Measurements from ENCODE around the gene NIT1.
A peak's percentile ranks its signal among the peaks of the same experiment; 100 is the strongest.

Gene NIT1

DNA sequence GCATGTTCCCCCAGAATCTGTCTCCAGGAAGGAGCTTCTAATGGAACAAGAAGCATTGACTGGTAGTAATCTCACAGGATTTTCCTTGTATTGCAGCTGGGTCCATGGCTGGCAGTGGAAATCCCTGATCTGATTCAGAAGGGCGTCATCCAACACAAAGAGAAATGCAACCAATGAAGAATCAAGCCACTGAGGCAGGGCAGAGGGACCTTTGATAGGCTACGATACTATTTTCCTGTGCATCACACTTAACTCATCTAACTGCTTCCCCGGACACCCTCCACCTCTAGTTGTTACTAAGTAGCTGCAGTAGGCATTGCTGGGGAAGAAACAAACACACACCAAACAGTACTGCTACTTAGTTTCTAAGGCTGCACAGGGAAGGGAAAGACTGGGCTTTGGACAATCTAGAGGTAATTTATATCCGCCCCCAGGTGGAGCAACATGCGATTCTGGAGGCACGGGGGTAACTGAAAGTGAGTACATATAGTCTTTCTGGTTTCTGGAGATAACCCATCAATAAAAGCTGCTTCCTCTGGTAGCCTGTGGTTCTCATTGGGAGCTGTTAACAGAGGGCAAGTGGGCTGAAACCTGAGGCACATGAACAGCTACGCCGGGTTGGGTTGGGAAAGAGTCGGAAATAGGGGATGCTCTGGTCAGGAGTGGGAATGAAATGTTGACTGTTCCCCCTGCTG, 40.6 kb downstream of the NIT1 start:
- DNase-seq = no peak

DNA sequence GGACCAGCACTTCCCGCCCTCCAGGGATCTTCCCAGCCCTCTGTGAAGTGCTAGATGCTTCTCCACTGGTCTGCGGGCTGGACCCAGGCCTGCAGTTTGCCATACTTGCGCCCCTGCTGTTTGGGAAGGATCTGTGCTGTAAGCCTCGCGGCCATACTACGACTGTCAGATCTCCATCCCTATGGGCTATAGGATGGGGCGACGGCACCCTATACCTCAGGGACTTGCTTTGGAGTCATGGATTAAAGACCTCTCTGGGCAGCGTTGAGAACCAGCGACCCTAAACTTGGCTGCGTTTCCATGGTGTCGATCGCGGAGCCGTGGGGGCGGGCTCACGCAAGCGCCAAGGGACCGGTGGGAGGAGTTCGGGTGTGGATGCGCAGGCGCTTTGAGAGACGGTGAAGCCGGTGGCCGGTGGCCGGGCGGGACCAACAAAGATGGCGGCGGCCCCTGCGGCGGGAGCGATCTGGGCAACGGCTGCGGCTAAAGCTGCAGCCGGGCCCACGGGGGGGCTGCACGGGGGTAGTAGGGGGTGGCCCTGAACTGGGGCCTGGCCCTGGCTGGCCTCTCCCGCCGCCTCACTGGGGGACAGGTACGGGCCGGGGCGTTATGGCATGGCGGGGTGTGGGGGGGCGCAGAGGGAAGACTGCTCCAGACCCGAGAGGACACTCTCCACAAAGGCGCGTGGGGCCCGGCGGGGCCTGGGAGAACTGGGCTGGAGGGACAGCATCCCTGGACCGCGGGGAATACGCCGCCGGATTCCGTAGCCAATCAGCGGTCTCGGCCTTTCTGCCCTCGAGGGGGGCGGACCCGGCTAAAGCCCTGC, 41.4 kb downstream of the NIT1 start, which contains the start of gene USP21:
Gene USP21, plus strand, starts transcription at position 414 of the 826 bp plus-strand sequence. CDS start 1,141 bp downstream, outside the sequence.
- DNase-seq = peak; percentile 95

DNA sequence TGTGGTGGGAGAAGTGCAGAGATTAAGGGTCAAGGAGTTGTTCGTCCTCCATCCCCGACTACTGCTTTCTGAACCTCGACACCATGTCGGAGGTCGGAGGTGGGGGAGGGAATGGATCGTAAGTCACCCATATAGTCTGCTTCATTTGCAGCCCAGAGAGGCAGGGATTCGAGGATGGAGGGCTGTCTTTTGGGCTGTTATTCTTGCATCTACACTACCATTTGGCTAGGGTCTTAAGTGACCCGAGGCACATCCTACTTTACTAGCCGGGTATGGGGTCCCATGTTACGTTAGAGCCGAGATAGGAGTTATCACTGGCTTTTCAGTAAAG, 42.0 kb downstream of the NIT1 start:
- no peak for DNase-seq

DNA sequence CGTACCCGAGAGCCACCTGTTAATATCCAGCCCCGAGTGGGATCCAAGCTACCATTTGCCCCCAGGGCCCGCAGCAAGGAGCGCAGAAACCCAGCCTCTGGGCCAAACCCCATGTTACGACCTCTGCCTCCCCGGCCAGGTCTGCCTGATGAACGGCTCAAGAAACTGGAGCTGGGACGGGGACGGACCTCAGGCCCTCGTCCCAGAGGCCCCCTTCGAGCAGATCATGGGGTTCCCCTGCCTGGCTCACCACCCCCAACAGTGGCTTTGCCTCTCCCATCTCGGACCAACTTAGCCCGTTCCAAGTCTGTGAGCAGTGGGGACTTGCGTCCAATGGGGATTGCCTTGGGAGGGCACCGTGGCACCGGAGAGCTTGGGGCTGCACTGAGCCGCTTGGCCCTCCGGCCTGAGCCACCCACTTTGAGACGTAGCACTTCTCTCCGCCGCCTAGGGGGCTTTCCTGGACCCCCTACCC, 42.8 kb downstream of the NIT1 start:
- DNase-seq = no peak

DNA sequence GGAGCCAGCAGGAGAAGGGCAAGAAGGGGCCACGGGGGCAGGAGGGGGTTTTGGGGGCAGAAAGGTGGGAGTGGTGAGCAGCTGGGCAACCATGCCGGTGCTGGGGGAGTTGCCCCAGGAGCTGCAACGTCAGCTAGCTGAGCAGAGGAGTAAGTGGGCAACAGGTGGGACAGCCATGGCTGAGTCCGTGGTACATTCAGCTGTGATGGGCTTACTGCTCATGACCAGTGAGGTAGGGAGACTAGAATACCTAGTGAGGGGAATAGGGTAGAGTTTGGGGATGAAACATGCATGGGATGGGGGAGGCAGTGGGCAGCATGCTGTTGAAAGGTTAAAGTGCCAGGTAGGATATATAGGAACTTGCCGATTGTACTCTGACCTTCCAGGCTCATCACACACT, 43.7 kb downstream of the NIT1 start:
- DNase-seq = no peak

DNA sequence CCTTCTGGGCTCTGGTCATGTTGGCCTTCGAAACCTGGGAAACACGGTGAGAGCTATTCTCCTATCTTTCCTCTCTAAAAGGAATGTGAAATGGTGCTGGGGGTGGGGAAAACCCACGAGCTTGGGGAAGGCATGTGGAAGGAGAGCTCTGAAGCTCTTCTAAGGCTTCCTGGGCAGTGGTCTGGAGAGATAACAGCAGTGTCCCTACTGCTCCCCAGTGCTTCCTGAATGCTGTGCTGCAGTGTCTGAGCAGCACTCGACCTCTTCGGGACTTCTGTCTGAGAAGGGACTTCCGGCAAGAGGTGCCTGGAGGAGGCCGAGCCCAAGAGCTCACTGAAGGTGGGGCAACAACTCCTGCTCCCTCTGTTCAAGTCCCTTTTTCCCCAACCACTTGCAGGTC, 44.1 kb downstream of the NIT1 start:
- no peak for DNase-seq

DNA sequence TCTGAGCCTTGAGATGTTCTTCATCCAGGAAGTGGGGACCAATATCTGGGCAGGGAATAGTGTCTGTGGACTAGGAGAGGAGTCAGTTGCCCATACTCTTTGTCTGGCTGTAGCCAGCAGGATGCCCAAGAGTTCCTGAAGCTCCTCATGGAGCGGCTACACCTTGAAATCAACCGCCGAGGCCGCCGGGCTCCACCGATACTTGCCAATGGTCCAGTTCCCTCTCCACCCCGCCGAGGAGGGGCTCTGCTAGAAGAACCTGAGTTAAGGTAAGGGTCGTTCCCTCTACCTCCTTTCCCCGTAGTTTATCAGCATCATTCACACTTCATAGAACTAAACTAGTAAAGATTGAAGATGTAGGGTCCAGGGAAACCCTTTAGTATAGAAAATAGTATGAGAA, 44.9 kb downstream of the NIT1 start:
- no peak for DNase-seq

DNA sequence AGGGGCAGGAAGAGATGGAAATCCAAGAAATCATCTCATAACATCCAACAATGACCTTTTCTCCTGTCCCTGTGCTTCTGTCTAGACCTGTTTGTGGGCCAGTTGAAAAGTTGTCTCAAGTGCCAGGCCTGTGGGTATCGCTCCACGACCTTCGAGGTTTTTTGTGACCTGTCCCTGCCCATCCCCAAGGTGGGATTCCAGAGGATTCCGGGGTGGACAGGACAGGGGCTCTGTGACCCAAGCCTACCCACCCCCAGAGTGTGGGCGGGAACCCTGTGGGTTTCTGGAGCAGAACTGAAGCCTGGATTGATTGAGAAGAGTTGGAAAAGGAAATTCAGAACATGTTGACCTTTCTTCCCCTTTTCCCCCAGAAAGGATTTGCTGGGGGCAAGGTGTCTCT, 45.9 kb downstream of the NIT1 start:
- DNase-seq = no peak

DNA sequence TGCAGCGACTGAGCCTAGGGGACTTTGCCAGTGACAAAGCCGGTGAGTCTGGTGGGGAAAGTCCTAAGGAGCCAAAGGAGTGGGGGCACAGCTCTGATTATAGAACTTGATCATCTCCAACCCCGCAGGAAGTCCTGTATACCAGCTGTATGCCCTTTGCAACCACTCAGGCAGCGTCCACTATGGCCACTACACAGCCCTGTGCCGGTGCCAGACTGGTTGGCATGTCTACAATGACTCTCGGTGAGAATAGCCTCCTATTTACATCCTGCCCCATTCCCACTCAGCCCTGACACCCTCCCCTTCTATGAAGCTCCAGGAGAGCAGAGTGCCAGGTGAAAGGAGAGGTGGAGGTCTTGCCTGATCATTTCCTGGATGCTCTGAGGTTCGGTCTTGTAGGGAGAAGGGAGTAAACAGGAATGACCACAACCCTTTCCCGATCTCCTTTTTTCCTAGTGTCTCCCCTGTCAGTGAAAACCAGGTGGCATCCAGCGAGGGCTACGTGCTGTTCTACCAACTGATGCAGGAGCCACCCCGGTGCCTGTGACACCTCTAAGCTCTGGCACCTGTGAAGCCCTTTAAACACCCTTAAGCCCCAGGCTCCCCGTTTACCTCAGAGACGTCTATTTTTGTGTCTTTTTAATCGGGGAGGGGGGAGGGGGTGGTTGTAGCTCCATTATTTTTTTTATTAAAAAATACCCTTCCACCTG, 47.2 kb downstream of the NIT1 start:
- no peak for DNase-seq

DNA sequence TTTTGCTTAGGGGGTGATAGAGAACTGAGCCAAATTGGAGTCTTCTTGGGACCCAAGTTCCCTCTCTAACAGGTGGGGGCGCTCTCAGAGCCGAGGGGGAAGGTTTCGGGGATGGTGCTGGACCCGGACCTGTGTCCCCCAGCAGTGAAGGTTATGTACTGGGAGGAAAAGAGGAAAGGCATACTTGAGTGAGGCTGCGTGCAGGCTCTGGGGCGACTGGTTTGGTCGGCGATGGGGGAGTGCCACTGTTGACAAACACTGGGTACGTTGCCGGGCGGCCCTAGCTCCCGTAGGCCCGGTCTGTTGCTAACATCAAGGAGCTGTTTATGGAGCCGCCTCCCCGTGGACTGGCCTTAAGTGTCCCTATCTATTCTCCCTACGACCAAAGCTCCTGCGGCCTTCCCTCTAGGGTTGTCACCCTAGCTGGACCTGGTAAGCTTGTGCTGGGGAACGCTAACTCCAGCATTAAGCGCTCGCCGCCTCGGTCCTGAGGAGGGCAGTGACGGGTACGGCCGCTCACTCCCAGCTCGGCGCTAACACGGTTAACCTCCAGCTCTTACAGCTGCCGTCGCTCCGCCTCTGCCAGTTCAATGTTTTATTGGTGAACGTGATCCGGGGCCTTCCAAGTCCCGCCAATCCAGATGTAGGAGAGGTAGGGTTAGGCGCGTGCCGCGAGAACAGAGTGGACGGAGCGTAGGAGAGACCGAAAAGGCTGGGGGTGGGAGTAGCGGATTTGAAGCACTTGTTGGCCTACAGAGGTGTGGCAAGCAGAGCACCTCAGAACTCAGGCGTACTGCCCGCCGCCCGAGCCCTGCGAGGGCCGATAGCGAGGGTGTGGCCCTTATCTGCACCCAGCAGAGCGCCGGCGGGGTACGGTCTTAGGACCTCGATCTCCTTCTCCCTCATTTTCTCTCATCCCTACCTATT, 48.1 kb downstream of the NIT1 start, which contains the start of gene PPOX:
Gene PPOX, plus strand, starts transcription at position 685 of the 927 bp plus-strand sequence. CDS start 422 bp downstream, outside the sequence.
- peak; percentile 96 for DNase-seq

DNA sequence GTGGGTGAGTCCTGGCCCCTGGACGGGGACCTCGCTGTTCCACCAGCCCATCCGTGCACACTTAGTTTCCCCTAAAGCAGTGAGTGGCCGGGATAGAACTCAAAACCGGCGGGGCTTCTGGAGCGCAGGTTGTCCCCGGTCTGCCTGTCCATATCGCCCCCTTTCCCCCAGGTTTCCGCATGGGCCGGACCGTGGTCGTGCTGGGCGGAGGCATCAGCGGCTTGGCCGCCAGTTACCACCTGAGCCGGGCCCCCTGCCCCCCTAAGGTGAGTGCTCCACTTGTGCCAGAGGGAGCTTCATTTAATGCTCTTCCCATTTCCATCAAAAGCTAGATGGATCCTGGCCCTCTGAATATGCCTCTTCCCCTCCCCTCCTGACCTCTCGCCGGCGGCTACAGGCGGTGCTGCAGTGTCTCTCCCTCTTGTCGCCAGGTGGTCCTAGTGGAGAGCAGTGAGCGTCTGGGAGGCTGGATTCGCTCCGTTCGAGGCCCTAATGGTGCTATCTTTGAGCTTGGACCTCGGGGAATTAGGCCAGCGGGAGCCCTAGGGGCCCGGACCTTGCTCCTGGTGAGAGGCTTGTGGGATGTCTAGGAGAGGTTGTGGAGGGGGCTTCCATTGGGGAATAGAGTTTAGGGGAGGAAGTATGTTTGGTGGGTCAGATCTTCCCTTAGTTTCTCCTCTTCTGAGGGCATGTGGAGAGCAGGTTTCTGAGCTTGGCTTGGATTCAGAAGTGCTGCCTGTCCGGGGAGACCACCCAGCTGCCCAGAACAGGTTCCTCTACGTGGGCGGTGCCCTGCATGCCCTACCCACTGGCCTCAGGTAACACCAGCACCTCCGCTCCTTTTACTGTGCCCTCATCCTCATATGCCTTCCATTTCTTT, 49.0 kb downstream of the NIT1 start:
- DNase-seq = no peak

DNA sequence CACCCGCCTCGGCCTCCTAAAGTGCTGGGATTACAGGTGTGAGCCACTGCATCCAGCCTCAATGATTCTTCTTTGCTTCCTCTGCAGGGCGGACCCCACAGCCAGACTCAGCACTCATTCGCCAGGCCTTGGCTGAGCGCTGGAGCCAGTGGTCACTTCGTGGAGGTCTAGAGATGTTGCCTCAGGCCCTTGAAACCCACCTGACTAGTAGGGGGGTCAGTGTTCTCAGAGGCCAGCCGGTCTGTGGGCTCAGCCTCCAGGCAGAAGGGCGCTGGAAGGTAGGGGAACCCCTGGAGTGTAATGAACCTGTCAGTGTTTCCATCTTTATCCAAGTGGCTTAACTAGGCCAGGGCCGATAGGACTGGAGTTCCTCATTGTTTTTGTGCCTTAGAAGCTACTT, 51.0 kb downstream of the NIT1 start:
- no peak for DNase-seq

Measured in CD4-positive, alpha-beta T cell treated with Interleukin-10 for 1 hour (primary cell).